Measurements from ENCODE around the gene ARL15. TPM values are rescaled to one million over a fixed set of nuclear protein-coding genes. Genes with fewer than 3 reads are reported as not detected.

Gene ARL15
- total RNA-seq, 4 donors from 2014 or later: 19.9 to 57.0 (median 36.9) TPM

- Histone ChIP-seq H3K4me3 (no peak overlapping the region), H3K4me1 (no peaks in the 10 kb centered on the region), H3K9me3 (no peaks in the 10 kb centered on the region), H3K36me3 (no peaks in the 10 kb centered on the region), H3K27me3 (no peaks in the 10 kb centered on the region), H3K27ac (no peak overlapping the region)
- 75% methylated on average over 1 of the region's 1 CpG for WGBS
- no peak for DNase-seq (ENCODE audit: low spot score in 2 of 2)
- TF ChIP-seq EP300 (IDR thresholded peaks at IDR 0.05) (no peak), POLR2AphosphoS5 (IDR thresholded peaks at IDR 0.05) (no peak), POLR2A (IDR thresholded peaks at IDR 0.05) (no peak)
- TF ChIP-seq, protein P1, sequence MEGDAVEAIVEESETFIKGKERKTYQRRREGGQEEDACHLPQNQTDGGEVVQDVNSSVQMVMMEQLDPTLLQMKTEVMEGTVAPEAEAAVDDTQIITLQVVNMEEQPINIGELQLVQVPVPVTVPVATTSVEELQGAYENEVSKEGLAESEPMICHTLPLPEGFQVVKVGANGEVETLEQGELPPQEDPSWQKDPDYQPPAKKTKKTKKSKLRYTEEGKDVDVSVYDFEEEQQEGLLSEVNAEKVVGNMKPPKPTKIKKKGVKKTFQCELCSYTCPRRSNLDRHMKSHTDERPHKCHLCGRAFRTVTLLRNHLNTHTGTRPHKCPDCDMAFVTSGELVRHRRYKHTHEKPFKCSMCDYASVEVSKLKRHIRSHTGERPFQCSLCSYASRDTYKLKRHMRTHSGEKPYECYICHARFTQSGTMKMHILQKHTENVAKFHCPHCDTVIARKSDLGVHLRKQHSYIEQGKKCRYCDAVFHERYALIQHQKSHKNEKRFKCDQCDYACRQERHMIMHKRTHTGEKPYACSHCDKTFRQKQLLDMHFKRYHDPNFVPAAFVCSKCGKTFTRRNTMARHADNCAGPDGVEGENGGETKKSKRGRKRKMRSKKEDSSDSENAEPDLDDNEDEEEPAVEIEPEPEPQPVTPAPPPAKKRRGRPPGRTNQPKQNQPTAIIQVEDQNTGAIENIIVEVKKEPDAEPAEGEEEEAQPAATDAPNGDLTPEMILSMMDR (IDR thresholded peaks at IDR 0.05): no peak
Measured at GRCh38 chr5:53913941-53914340, 396.4 kb downstream of the ARL15 start.

- DNase-seq (ENCODE audit: low spot score in 2 of 2): no peak
- Histone ChIP-seq H3K4me3 (no peak overlapping the region), H3K27ac (no peak overlapping the region), H3K9me3 (no peaks in the 10 kb centered on the region), H3K27me3 (no peaks in the 10 kb centered on the region), H3K36me3 (no peaks in the 10 kb centered on the region), H3K4me1 (no peaks in the 10 kb centered on the region)
- WGBS: 73% methylated on average over 2 of the region's 2 CpGs
- TF ChIP-seq EP300 (IDR thresholded peaks at IDR 0.05): no peak
- no peak for TF ChIP-seq POLR2A (IDR thresholded peaks at IDR 0.05)
- TF ChIP-seq, protein P1 (IDR thresholded peaks at IDR 0.05): no peak
Measured at GRCh38 chr5:53908757-53909156, 401.6 kb downstream of the ARL15 start.

DNA sequence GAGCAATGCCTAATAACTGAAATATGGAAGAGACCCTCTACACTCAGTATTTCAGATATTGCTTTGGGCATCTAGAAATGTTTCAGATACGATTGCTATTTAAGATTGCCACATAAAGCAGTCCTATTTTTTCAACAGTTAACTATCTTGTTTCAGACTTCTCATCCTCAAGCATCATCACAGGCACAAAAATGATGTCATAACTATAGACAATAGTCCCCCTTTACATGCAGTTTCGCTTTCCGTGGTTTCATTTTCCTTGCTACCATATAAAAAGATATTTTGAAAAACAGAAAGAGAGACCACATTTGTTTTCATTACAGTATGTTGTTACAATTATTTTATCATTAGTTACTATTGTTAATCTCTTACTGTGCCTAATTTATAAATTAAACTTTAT lies 402.5 kb downstream of the ARL15 start:
- Histone ChIP-seq H3K9me3 (no peaks in the 10 kb centered on the region), H3K4me1 (no peaks in the 10 kb centered on the region), H3K4me3 (no peak overlapping the region), H3K36me3 (no peaks in the 10 kb centered on the region), H3K27me3 (no peaks in the 10 kb centered on the region), H3K27ac (no peak overlapping the region)
- WGBS: 96% methylated on average over 3 of the region's 3 CpGs
- no peak for TF ChIP-seq POLR2AphosphoS5 (IDR thresholded peaks at IDR 0.05)
- no peak for TF ChIP-seq POLR2A (IDR thresholded peaks at IDR 0.05)
- no peak for TF ChIP-seq EP300 (IDR thresholded peaks at IDR 0.05)
- TF ChIP-seq, protein P1 (IDR thresholded peaks at IDR 0.05): no peak
- DNase-seq (ENCODE audit: low spot score in 2 of 2): no peak

DNA sequence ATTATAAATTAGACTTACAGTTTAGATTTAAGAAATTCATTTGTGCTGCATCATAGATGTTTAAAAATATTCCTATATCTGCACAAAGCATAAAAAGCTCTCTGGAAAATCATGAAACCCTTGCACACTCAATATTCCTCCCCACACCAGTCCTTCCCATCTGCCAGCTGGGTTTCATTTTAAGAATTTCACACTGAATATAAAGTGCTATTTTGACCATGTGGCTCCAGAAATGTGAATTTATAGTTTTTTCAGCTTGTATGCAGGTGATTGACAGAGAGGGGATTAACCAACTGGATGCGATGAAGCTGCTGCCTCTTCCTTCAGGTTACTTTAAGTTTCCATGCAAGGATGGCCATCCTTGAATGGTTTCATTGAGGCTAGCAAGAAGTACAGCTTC lies 403.6 kb downstream of the ARL15 start:
- no peak for DNase-seq (ENCODE audit: low spot score in 2 of 2)
- H3K36me3 ChIP-seq: no peaks in the 10 kb centered on the region
- no peak overlapping the region for H3K4me3 ChIP-seq
- H3K27me3 ChIP-seq: no peaks in the 10 kb centered on the region
- no peak overlapping the region for H3K27ac ChIP-seq
- WGBS: 94% methylated on average over 1 of the region's 1 CpG
- H3K4me1 ChIP-seq: peaks cover 4% of the 10 kb centered on the region
- H3K9me3 ChIP-seq: no peaks in the 10 kb centered on the region
- no peak for TF ChIP-seq POLR2AphosphoS5 (IDR thresholded peaks at IDR 0.05)
- TF ChIP-seq, protein P1 (IDR thresholded peaks at IDR 0.05): no peak
- TF ChIP-seq POLR2A (IDR thresholded peaks at IDR 0.05): no peak
- TF ChIP-seq EP300 (IDR thresholded peaks at IDR 0.05): no peak

DNA sequence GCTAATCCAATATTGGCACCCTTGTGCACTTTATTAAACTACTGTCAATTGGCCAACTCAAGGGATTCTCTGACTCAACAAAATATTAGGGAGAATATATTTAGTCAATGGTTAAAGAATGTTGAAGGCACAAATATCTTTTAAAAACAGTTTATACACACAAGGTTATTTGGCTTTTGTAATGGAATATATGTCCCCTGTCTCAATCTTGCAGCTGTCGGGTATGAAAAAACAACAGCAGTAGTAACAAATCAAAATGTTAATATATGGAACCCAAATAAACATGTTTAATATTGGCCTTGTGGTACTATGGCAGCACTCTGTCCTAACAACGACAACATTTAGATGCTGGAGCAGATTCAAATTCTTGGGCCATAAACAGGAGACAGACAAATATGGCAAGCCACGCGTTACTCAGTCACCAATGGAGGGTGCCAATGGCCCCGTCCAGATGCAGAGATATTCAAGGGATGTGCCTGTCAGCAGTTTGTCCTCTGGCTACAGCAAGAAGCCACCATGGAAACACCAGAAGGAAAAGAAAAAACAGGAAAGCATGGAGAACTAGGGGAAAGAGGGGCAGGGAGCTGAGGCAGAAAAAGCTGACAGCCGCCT lies 408.0 kb downstream of the ARL15 start:
- peaks cover 4% of the 10 kb centered on the region for H3K4me1 ChIP-seq
- no peaks in the 10 kb centered on the region for H3K27me3 ChIP-seq
- H3K4me3 ChIP-seq: no peak overlapping the region
- DNase-seq (ENCODE audit: low spot score in 2 of 2): no peak
- H3K9me3 ChIP-seq: no peaks in the 10 kb centered on the region
- no peak overlapping the region for H3K27ac ChIP-seq
- TF ChIP-seq, protein P1 (IDR thresholded peaks at IDR 0.05): no peak
- no peak for TF ChIP-seq EP300 (IDR thresholded peaks at IDR 0.05)
- no peak for TF ChIP-seq POLR2AphosphoS5 (IDR thresholded peaks at IDR 0.05)
- TF ChIP-seq POLR2A (IDR thresholded peaks at IDR 0.05): no peak
- WGBS: 50% methylated on average over 6 of the region's 6 CpGs
- no peaks in the 10 kb centered on the region for H3K36me3 ChIP-seq
